Bronchial epithelial cell (primary cell): Measurements from ENCODE around the gene CLIC2. TPM values are rescaled to one million over a fixed set of nuclear protein-coding genes. Genes with fewer than 3 reads are reported as not detected.

Experiments used
- DNase-seq: peaks from one replicate; pipeline ENCODE4 v3.0.0-alpha.2; 2010; ENCODE audit warnings: low read depth
- FAIRE-seq: peaks from 2 replicates; lab custom pipeline; 2011; peaks lifted over from hg19 to GRCh38; lab: Jason Lieb, UNC
- H3K27me3 ChIP-seq: 2 replicates; pipeline ENCODE4 v1.5.1; 2011; ENCODE audit warnings: low read length; ENCODE audit not compliant: control insufficient read depth, insufficient read depth
- H3K36me3 ChIP-seq: 2 replicates; pipeline ENCODE4 v1.5.1; 2011; ENCODE audit warnings: low read length; ENCODE audit not compliant: control insufficient read depth, insufficient read depth
- H3K4me3 ChIP-seq: 2 replicates; pipeline ENCODE4 v1.5.1; 2011; ENCODE audit warnings: mild to moderate bottlenecking, low read depth, low read length, control low read depth
- total RNA-seq: library from RNA; depleted of rRNA; stranded (reverse); fragments of >200 nt; gene quantifications from 2 replicates; pipeline ENCODE4 v1.2.1, GENCODE V29; 2014
- TF ChIP-seq, protein P1 (sequence below): IDR thresholded peaks from 2 replicates; pipeline ENCODE4 v1.5.1; 2011; ENCODE audit warnings: mild to moderate bottlenecking, moderate library complexity, low read length, control low read depth, inconsistent platforms; ENCODE audit not compliant: insufficient read depth, severe bottlenecking

The CLIC2 gene
- total RNA-seq, 1 donor from 2014 or later = under 0.01 TPM

DNA sequence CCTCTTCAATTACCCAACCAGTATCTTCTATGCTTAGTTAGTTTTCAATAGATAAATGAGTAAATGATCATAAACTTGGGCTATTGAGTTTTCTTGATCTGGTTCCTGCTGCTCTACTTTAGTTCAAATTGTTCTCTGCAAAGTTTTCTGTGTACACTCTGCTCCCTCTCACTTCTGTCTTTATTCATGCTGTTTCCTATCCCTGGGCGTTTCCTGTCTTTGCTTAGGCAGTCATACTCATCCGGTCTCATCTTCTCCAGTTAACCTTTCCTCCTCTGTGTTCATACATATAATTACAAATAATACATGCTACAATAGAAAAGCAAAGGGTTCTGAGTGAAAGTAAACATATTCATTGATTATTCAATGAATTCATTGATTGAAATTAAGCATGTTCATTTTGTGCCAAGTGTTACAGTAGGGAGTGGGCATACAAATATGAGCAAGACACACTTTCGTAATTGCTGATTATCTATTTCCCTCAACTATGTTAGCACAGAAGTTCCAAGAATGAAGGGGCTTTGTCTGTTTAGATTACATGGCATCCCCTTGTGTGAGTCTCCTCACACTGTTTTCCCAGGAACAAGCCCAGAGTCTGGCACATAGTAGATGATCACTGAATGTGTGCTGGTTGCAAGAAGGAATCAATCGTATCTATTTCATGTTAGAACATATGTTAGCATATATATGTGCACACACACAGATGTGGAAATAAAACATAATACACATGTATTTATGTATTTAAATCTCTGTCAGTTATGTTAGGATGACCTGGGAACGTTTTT, 71.3 kb downstream of the CLIC2 start:
- no peak for FAIRE-seq

DNA sequence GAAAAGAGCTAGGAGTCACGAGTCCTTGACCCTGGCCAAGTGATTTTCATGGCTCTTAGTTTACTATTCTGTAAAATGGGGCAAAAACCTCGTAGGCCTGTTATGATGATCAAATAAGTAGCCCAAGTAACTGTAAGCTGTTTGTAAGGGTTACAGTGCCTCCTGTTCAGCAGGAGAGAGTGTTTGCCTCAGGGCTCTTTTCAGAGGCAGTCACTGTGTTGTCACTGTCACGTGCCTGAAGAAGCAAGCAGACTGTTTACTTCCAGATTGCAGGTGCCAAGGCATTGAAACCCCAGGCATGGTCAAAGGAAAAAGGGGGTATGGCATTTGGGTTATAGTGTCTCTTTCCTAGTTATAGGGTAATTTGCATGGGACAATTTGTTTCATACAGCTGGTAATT, 74.7 kb downstream of the CLIC2 start:
- FAIRE-seq (no peak), DNase-seq (no peak)
- Histone ChIP-seq H3K27me3 (no peaks in the 10 kb centered on the region), H3K36me3 (no peaks in the 10 kb centered on the region), H3K4me3 (no peak overlapping the region)
- TF ChIP-seq, protein P1, sequence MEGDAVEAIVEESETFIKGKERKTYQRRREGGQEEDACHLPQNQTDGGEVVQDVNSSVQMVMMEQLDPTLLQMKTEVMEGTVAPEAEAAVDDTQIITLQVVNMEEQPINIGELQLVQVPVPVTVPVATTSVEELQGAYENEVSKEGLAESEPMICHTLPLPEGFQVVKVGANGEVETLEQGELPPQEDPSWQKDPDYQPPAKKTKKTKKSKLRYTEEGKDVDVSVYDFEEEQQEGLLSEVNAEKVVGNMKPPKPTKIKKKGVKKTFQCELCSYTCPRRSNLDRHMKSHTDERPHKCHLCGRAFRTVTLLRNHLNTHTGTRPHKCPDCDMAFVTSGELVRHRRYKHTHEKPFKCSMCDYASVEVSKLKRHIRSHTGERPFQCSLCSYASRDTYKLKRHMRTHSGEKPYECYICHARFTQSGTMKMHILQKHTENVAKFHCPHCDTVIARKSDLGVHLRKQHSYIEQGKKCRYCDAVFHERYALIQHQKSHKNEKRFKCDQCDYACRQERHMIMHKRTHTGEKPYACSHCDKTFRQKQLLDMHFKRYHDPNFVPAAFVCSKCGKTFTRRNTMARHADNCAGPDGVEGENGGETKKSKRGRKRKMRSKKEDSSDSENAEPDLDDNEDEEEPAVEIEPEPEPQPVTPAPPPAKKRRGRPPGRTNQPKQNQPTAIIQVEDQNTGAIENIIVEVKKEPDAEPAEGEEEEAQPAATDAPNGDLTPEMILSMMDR = no peak

More for the DNA sequence above, 71.3 kb downstream of the CLIC2 start:
- no peak overlapping the region for H3K4me3 ChIP-seq
- TF ChIP-seq, protein P1 = no peak
- DNase-seq = no peak
- H3K36me3 ChIP-seq = no peaks in the 10 kb centered on the region
- no peaks in the 10 kb centered on the region for H3K27me3 ChIP-seq

DNA sequence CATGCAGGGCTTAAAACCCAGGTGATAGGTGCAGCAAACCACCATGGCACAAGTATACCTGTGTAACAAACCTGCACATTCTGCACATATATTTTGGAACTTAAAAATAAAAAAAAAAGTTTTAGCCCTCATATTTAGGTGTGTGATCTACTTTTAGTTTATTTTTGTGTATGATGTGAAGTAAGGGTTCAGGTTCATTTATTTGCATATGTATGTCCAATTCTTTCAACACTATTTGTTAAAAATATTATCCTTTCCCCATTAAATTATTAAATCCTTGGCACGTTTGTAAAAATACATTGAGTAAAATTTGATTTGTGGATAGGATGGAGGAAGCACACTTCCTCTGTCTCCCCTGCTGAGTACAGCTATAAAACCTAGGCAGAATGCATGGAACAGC, 83.0 kb downstream of the CLIC2 start:
- Histone ChIP-seq H3K27me3 (no peaks in the 10 kb centered on the region), H3K36me3 (no peaks in the 10 kb centered on the region), H3K4me3 (no peak overlapping the region)
- FAIRE-seq (no peak), DNase-seq (no peak)
- TF ChIP-seq, protein P1 = no peak

DNA sequence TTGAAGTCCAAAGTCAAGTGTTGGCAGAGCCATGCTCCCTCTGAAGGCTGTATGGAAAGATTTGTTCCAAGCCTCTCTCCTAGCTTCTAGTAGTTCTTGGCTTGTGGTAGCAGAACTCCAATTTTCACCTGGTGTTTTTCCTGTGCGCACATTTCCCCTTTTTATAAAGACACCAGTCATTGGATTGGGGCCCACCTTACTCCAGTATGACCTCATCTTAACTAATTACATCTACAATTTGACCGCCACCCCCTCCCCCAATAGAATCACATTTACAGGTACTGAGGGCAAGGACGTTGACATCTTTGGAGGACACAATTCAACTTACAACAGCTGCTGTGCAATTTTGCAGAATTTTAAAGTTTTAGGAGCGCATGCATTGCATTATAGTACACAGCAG, 86.9 kb downstream of the CLIC2 start:
- no peaks in the 10 kb centered on the region for H3K27me3 ChIP-seq
- H3K36me3 ChIP-seq = no peaks in the 10 kb centered on the region
- no peak for DNase-seq
- no peak overlapping the region for H3K4me3 ChIP-seq
- TF ChIP-seq, protein P1 = no peak
- no peak for FAIRE-seq

DNA sequence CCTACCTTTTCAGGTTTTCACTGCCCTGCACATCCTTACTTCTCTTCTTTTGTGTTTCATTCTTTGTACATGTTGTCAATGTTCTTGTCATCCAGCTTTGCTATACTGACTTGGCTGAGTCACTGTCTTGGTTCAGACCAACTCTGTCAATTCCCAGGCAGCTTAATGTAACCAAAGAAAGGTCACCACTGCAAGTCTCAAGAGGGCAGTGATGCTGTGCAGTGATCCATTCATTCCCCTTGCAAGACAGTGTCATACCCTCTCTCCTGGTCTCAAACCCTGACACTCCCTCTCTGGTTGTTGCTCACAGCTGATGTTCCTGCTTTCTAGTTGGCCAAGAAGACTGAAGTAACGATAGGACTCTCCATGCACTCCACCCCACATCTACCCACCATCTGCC, 87.7 kb downstream of the CLIC2 start:
- Histone ChIP-seq H3K4me3 (no peak overlapping the region), H3K36me3 (no peaks in the 10 kb centered on the region), H3K27me3 (no peaks in the 10 kb centered on the region)
- DNase-seq (no peak), FAIRE-seq (no peak)
- TF ChIP-seq, protein P1 = no peak
